ENCODE results near the gene PALMD.

The PALMD gene

DNA sequence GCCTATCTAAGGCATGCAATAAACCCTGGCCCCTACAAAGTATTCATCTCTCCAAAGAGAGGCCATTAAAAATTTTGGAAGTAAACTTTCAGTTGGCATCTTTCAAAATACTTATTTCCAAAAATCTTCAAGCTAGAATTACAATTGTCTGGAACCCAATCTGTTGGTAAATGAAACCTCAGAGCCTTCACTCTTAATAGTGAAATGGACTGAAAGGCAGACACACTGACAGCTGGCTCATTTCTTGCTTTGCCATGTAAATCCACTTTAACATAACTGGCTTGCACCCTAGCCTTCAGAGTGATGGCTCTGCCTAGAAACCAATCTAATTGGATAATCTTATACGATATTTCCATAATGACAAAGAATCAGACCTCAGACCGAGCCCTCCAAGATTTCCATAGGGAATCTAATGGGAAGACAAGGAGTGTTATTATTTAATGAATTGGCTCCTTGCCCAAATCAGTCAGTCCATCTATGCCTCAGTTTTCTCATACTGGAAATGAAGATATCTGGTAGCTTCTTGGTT is 9.2 kb upstream of the PALMD start:
- DNase-seq: no peak

- DNase-seq: no peak
These were observed 7.1 kb upstream of the PALMD start for GRCh38 chr1:99638853-99639252.

DNA sequence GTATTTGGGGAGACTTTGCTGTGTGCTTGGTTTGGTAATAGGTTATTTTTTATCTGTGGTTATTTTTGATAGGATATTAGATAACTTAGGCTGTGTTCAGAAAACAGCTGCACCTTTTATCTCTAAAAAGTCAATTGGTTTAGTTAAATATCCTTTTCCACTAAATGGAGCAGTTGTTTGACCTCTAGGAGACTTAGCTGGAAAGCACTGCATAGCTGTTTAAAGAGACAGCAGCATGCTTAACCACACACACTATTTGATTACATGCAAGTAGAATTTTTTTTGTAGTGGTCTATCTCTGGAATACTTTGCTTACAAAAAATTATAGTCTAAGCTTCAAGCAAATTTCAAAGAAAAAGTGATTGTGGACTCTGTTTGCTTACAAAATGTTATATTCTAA is 6.5 kb upstream of the PALMD start:
- DNase-seq: no peak

DNA sequence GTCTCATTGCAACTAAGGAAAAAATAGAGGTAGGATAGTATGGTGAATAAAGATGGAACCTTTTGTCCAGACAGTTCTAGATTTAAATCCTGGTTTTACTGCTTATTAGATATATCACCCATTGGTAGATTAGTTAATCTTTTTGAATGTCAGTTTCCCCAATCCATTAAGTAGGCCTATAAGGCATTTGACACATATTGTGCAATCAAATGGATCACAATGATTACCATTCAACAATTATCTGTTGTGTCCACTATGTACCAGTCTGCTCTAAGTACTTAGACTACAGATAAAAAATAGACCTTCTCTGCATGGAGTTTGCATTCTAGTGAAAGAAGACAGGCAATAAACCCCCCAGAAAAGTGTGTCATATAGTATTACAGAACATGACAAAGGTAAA is 6.0 kb upstream of the PALMD start:
- no peak for DNase-seq

- DNase-seq: no peak
These were observed 5.2 kb upstream of the PALMD start for GRCh38 chr1:99640672-99641071.

GRCh38 chr1:99641558-99641957 is 4.4 kb upstream of the PALMD start:
- no peak for DNase-seq

DNA sequence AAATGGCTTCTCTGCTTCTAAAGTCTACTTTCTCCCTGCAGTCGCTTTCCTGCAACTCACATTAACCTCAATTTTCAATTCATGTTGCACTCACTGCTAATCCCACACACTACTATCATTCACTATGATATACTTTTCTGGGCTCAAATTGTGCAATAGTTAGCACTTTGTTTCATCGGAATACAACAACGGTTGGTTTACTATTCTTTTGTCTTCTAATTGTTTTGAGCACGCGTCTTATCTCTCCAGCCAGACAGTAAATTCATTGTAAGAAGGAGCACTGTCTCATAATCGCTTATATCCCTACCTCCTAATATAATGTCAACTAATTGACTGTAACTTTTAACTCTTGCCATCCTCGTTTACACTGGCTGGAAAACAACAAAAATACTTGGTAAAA is 3.9 kb upstream of the PALMD start:
- no peak for DNase-seq

DNA sequence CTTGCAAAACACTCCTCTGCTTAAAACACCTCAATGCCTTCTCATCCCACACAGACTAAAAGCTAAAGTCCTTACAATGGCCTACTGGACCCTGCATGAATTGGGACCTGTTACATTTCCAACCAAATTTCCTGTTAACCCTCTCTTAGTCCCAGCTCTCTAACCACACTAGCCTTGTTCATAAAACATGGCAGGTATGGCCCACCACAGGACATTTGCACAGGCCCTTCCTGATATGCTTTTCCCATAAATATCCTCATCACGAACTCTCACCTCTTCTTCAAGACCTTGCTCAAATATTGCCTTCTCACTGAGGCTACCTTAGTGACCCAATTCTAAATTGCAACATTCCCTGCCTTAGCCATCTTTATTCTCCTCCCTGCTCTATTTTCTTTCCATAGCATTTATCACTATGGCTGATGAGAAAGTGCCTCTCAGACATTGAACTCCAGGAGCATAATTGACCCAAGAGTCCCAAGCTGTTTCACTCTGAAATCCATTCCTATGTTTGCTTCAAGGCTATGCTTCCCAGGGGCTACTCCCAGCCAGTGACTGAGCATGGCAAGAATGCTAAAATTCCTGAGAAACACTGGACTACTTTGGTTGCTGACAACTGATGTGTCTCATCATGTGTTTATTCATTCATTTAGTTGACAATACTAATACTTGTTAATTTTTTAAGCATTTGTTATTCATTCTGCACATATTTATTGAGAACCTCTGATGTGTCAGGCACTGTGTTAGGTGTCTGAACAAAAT is 2.7 kb upstream of the PALMD start:
- DNase-seq: no peak

GRCh38 chr1:99644279-99645004 is 1.5 kb upstream of the PALMD start:
- DNase-seq: no peak

GRCh38 chr1:99645203-99645602 is 710 bp upstream of the PALMD start:
- no peak for DNase-seq

- DNase-seq: no peak
These were observed 955 bp downstream of the PALMD start for GRCh38 chr1:99646868-99647267.

- DNase-seq: no peak
These were observed 1.6 kb downstream of the PALMD start for GRCh38 chr1:99647490-99647889.

GRCh38 chr1:99648107-99648506 is 2.2 kb downstream of the PALMD start:
- DNase-seq: no peak

DNA sequence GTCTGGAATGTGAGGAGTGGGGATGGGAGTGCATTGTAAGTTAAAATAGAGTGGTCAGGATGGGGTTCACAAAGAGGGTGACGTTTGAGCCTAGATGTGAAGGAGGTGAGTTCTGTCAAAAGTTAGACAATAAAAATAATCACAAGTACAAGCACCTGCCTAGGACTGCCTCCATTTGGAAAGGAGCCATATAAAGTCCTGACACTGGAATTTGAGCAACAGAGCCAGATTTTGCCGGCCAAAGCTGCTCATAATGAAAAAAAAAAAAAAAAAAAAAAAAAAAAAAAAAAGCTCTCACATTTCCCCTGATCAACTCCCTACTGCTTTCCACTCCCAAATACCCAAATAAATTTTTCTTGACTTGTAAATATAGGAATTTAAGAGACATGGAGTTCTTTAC is 4.1 kb downstream of the PALMD start:
- no peak for DNase-seq

DNA sequence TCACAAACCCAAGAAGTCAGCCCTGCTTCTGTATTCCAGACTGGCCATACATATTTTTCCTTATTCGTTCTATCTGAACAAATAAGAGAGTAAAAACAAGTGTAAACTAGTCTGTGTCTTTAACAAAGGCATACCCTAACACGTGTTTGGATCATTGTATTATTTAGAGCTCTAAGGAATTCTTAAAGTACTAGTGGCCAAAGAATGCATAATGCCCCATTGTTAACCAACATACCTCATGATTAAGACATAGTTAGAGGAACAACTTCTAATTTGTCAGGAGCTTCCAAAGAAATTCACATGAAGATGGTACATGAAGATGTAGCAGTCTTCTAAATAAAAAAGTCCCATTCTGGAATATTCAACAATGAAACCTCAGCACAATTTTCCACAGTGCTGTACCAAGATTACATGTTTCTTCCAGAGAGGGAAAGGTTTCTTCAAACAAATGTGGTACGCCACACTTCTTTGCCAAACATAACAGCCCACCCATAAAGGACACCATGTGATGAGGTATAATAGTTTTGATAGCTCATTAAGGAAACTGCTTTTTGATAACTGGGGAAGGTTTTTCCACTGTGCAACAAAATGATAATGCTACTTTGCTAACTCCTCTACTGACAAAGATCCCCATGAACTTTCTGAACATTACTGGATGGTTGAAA is 5.0 kb downstream of the PALMD start:
- DNase-seq: no peak

- DNase-seq: no peak
These were observed 7.0 kb downstream of the PALMD start for GRCh38 chr1:99652881-99653281.

DNA sequence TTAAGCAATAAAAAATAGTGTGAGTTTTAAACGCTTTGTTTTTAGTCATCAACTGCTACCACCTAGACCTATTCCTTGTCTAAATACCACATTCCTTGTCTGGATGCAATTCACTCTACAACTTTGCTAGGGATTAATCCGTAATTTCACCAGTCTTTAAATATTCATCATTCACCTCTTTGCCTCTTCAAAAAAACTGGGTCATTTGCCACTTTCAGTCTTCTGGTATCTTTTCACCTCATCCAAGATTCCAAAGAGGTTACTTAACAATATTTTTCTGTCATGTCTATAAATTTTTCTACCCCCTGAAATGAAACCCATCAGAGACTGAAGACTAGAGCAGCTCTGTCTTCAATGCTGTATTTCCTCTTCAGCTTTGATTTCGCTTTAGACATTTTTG is 9.5 kb downstream of the PALMD start:
- no peak for DNase-seq

DNA sequence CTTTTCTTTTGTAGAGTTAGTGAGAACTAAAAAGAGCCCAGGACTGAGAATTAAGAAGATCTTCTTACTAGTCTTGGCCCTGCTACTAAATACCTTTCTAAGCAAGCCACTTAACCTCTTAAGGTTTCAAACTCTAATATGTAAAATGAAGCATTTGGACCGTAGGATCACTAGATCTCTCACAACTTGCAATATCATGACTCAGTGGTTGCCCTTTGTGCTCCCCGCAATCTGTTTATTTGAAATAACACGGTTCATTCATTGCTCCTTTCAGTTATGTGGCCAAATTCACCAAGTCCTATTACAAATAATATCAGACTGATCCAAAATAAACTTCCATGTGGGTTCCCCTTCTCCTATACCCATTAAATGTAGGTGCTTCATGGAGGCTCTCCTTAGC is 10.8 kb downstream of the PALMD start:
- DNase-seq: no peak

DNA sequence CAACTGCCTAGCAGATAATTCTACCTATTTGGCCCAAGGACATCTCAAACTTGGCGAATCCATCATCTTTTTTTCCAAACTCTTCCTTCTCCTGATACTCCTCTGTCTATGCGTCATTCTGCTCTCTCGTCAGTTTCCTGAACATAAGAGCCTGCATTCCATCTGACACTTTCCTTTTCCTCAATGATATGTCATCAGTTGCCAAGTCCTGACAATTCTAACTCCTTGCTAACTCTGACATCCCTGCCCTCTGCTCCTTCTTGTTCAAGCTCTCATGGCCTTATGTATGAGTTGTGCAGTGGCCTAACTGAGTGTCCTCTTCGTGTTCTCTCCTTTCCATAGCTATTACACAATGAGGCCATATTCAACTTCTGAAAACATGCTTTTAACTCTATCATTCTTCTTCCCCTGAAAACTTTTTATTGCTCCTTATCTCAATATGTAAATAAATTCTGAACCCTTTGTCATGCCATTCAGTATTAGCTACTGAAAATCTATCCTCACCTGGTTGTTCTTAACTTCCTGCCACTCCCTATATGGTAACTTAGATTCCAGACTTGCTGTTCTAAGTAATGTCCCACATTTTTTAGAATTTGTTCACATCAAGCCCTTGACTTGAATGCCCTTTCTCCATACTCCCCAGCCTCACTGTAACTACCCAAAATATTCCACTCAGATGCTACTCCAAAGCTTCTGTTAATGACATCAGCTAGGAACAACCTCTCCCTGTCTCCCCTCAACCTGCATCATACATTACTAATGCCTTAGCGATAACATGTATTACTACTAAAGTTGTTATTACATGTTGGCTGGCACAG is 11.5 kb downstream of the PALMD start:
- DNase-seq: no peak

DNA sequence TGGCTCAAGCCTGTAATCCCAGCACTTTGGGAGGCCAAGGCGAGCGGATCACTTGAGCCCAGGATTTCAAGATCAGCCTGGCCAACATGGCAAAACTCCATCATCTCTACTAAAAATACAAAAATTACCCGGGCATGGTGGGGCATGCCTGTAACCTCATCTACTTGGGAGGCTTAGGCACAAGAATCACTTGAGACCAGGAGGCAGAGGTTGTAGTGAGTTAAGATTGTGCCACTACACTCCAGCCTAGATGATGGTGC is 12.0 kb downstream of the PALMD start:
- no peak for DNase-seq

- no peak for DNase-seq
These were observed 13.9 kb downstream of the PALMD start for GRCh38 chr1:99659755-99660210.

GRCh38 chr1:99660496-99660895 is 14.6 kb downstream of the PALMD start:
- DNase-seq: no peak

DNA sequence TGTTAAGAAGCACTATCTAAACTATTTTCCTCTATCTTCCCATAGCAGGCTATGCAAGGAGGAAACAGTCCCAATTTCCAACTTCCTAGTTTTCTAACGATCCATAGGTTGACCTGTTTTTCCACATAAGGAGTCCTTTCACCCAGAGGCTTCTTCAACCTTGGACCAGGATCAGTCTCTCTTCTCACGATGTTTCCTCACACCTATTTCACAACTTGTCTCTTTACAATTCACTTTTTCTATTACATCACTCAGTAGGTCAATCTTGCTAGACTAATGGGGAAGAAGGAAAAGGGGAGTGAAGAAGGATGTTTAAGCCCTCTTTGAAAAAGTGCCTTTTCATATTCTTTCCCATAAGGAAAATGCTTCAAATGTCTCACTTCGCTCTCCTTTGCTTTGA is 15.9 kb downstream of the PALMD start:
- DNase-seq: no peak
